MCF 10A (cell line): ENCODE measurements around the gene DNAJC6. TPM values are rescaled to one million over a fixed set of nuclear protein-coding genes. Genes with fewer than 3 reads are reported as not detected.
A peak's percentile ranks its signal among the peaks of the same experiment; 100 is the strongest.

Experiments
- BruUV-seq: library from RNA; stranded (reverse); fragments of 400-500 nt; replicated peaks from 2 replicates; lab custom pipeline; 2021; lab: Mats Ljungman, UMichigan
- CTCF ChIA-PET: fragments of 300-600 bp; sonication (Branson Sonifier 250); formaldehyde crosslinking; extraction: SDS; loops from one replicate; lab custom pipeline; 2021; ENCODE audit warnings: antibody characterized with exemption, inconsistent platforms; lab: Yijun Ruan, JAX
- POLR2A ChIA-PET: fragments of 300-600, 350-650 bp; sonication (Branson Sonifier 250); formaldehyde crosslinking; extraction: SDS; loops from one replicate; lab custom pipeline; 2020; ENCODE audit warnings: antibody characterized with exemption, inconsistent platforms; lab: Yijun Ruan, JAX
- DNase-seq: peaks from one replicate; pipeline ENCODE4 v3.0.0-alpha.2; 2018; ENCODE audit not compliant: unreplicated experiment
- H3K27ac Mint-ChIP-seq: one replicate; pipeline ENCODE4 v1.8.0; 2022; ENCODE audit warnings: mild to moderate bottlenecking, low read depth, mixed read lengths; ENCODE audit not compliant: unreplicated experiment
- H3K27me3 Mint-ChIP-seq: one replicate; pipeline ENCODE4 v1.8.0; 2022; ENCODE audit warnings: mixed read lengths; ENCODE audit not compliant: insufficient read depth, unreplicated experiment
- H3K36me3 Mint-ChIP-seq: one replicate; pipeline ENCODE4 v1.8.0; 2022; ENCODE audit warnings: mild to moderate bottlenecking, moderate library complexity, mixed read lengths; ENCODE audit not compliant: insufficient read depth, unreplicated experiment
- H3K4me1 Mint-ChIP-seq: one replicate; pipeline ENCODE4 v1.8.0; 2022; ENCODE audit warnings: mixed read lengths; ENCODE audit not compliant: insufficient read depth, unreplicated experiment
- H3K4me3 Mint-ChIP-seq: one replicate; pipeline ENCODE4 v1.8.0; 2022; ENCODE audit warnings: mild to moderate bottlenecking, moderate library complexity, mixed read lengths; ENCODE audit not compliant: unreplicated experiment
- H3K9me3 Mint-ChIP-seq: one replicate; pipeline ENCODE4 v1.8.0; 2022; ENCODE audit warnings: mixed read lengths; ENCODE audit not compliant: unreplicated experiment
- CTCF ChIP-seq: fragments of 200-600 bp; IDR thresholded peaks from one replicate; pipeline ENCODE4 v1.8.0; 2022; ENCODE audit warnings: antibody characterized with exemption, mild to moderate bottlenecking; ENCODE audit not compliant: unreplicated experiment
- intact Hi-C: fragments of 100-400 bp; cut with micrococcal nuclease; formaldehyde crosslinking; loops from 2 replicates; pipeline ENCODE4 v1.14.1; 2022
- total RNA-seq: library from RNA; stranded (reverse); gene quantifications from 2 replicates; pipeline ENCODE4 v1.2.3, GENCODE V29; 2022

Gene DNAJC6
- total RNA-seq, 1 experiment from 2014 or later = 7.9 TPM

GRCh38 chr1:65363484-65363883 lies 54.1 kb downstream of the DNAJC6 start:
- ChIA-PET POLR2A (interaction anchor here (1.1 kb wide), 2 partner anchors 10 to 54 kb away, joined by 4 to 8 read pairs; no protein-coding TSS in a partner anchor), CTCF (interaction anchor here (0.7 to 1.2 kb wide), 2 partner anchors 14 to 324 kb away, joined by 3 to 4 read pairs; no protein-coding TSS in a partner anchor)
- intact Hi-C loops = no loop called here
- Mint-ChIP-seq H3K27me3 (no peaks in the 10 kb centered on the region), H3K4me1 (peaks cover 6% of the 10 kb centered on the region), H3K36me3 (no peaks in the 10 kb centered on the region), H3K9me3 (no peaks in the 10 kb centered on the region), H3K27ac (no peak overlapping the region), H3K4me3 (no peak overlapping the region)
- no peak for TF ChIP-seq CTCF
- BruUV-seq = no TSS peak
- no peak for DNase-seq

GRCh38 chr1:65368403-65368802 lies 59.1 kb downstream of the DNAJC6 start:
- DNase-seq = no peak
- TF ChIP-seq CTCF = no peak
- no peak overlapping the region for H3K4me3 Mint-ChIP-seq
- no peaks in the 10 kb centered on the region for H3K27me3 Mint-ChIP-seq
- ChIA-PET CTCF (no interaction called here), POLR2A (no interaction called here)
- H3K36me3 Mint-ChIP-seq = no peaks in the 10 kb centered on the region
- no peaks in the 10 kb centered on the region for H3K9me3 Mint-ChIP-seq
- peaks cover 10% of the 10 kb centered on the region for H3K4me1 Mint-ChIP-seq
- intact Hi-C loops = no loop called here
- no TSS peak for BruUV-seq
- H3K27ac Mint-ChIP-seq = no peak overlapping the region

- Mint-ChIP-seq H3K4me1 (peaks cover 10% of the 10 kb centered on the region), H3K9me3 (no peaks in the 10 kb centered on the region), H3K36me3 (no peaks in the 10 kb centered on the region), H3K27ac (no peak overlapping the region), H3K4me3 (no peak overlapping the region), H3K27me3 (no peaks in the 10 kb centered on the region)
- no TSS peak for BruUV-seq
- TF ChIP-seq CTCF = no peak
- intact Hi-C loops = no loop called here
- DNase-seq = peak; percentile 17
- ChIA-PET CTCF (interaction anchor here (0.6 to 1.9 kb wide), 3 partner anchors 46 to 1120 kb away, joined by 3 to 6 read pairs (median 4); no protein-coding TSS in a partner anchor), POLR2A (interaction anchor here (0.8 to 1.4 kb wide), 3 partner anchors 14 to 32 kb away, joined by 3 read pairs; no protein-coding TSS in a partner anchor)
Measured at GRCh38 chr1:65371544-65371943, 62.2 kb downstream of the DNAJC6 start.

DNA sequence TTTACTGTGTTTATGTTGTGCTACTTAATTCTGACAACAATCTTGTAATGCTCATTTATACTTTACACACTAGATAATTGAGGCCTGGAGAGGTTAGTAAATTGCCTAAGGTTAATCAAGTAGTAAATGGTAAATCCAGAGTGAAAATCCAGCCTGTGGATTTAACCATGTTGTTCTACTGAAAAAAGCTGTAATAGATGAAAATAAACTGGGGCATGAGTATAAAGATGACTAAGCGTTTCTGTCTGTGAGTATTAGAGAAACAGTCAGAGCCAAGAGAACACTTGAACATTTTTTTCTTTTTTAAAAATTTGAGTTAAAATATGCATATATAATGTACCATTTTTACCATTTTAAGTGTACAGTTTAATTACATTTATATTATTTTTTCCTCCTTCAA lies 63.2 kb downstream of the DNAJC6 start:
- no peaks in the 10 kb centered on the region for H3K9me3 Mint-ChIP-seq
- H3K27ac Mint-ChIP-seq = no peak overlapping the region
- H3K4me1 Mint-ChIP-seq = peaks cover 10% of the 10 kb centered on the region
- no peak for DNase-seq
- no peak overlapping the region for H3K4me3 Mint-ChIP-seq
- TF ChIP-seq CTCF = no peak
- POLR2A ChIA-PET = interaction anchor here (1.4 to 1.6 kb wide), 2 partner anchors 9 to 13 kb away, joined by 3 to 8 read pairs; no protein-coding TSS in a partner anchor
- BruUV-seq = no TSS peak
- H3K27me3 Mint-ChIP-seq = no peaks in the 10 kb centered on the region
- CTCF ChIA-PET = interaction anchor here (0.6 kb wide), 1 partner anchor 117 kb away, joined by 3 read pairs; no protein-coding TSS in a partner anchor
- intact Hi-C loops = no loop called here
- no peaks in the 10 kb centered on the region for H3K36me3 Mint-ChIP-seq
